ENCODE data around the gene SLC9A7. TPM values are rescaled to one million over a fixed set of nuclear protein-coding genes. Genes with fewer than 3 reads are reported as not detected.

The SLC9A7 gene
- total and polyA plus RNA-seq, 3 experiments from 2014 or later: 0.63 to 26.7 (median 25.7) TPM

DNA sequence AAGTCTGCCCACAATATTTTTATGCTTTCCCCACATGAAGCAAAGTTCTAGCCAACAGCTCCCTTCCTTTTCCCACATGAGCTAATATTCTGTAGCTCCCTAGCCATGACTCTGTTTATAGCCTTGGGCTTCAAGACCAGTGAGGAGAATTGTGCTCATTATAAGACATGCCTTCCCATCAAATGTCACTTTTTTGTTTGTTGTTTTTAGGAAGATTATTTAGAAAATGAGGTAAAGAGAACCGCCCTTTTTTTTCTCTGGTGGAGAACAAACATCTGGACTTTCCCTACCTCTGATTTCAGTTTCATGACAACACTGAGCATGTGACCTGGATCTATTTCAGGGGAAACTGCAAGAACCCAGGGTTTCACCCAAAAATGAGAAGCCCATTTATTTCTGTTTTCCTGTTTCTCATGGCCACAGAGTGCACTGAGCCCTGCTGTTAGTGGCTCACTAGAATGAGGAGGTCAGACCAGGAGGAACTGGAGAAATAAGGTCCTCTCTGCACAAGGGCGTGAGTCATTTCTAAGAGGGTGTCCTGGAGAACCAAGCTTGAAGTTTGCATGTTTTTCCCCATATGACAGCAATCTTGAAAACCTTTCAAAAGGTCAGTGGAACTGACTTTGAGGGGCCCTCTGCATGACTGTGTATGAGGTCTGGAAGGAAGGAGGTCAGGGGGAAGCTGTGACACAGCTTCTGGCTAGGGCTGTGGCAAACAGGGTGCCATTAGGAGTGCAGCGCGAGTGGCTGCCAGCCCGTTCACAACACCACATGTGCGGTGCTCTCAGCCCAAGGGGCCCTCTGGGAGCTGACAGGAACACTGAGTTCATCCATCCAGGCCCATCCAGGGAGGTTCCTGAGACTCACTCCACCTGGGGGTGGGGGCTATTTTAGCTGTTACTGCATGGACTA, 130.2 kb downstream of the SLC9A7 start:
- Mint-ChIP-seq H3K4me3 (no peak overlapping the region), H3K27ac (peak overlapping the region in 2 of 8 donors; percentile 35 to 88), H3K36me3 (peaks cover 0 to 3% (median 0%) of the 10 kb centered on the region in 3 donors), H3K27me3 (peaks cover 0 to 10% of the 10 kb centered on the region in 2 donors), H3K4me1 (peaks cover 13 to 23% (median 22%) of the 10 kb centered on the region in 3 donors), H3K9me3 (no peaks in the 10 kb centered on the region)
- no peak for DNase-seq
- CTCF ChIA-PET: no interaction called here
- Histone ChIP-seq H3K36me3 (ENCODE audit: insufficient read depth, low read length) (no peaks in the 10 kb centered on the region), H3K4me3 (ENCODE audit: low read length) (no peak overlapping the region), H3K9me3 (ENCODE audit: low read length) (no peaks in the 10 kb centered on the region), H3K27ac (ENCODE audit: low read depth, low read length) (no peak overlapping the region), H3K4me1 (ENCODE audit: insufficient read depth, low read length) (peaks cover 4% of the 10 kb centered on the region), H3K27me3 (ENCODE audit: insufficient read depth, low read length, poor library complexity, severe bottlenecking) (no peaks in the 10 kb centered on the region)
- POLR2A ChIA-PET: interaction anchor here (0.5 kb wide), 1 partner anchor 40 kb away, joined by 4 read pairs; no protein-coding TSS in a partner anchor

DNA sequence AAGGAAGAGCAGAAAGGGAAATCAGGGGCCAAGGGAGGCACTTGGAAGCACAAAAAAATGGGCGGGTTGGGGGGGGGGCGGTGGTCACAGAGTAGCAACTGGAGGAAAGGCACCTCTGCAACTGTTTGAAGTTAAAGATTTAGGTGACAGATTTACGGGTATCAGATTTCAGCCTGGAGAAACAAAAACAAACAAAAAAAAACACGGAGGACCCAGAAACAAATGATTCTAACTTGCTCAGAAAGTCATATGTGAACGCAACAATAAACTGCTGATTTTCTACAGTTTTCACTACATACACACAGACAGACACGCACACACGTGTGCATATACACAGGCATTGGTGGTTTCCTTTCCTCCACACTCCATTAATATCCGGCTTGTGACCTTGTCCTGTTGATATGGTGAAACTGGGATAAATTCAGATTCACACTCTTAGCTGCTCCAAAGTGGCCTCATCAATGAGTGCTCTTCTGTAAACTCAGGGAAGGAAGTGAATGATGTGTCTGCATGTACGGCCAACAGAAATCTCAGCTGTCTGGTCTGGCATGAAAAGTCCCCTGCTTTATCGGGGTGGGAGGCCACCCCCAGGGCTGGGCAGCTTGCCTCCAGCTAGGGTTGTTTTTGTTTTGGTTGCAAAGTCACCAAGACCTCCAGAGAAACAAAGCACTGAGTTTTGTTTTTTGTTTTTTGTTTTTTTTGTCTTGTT, 131.1 kb downstream of the SLC9A7 start:
- Mint-ChIP-seq H3K36me3 (peaks cover 0 to 3% (median 0%) of the 10 kb centered on the region in 3 donors), H3K9me3 (no peaks in the 10 kb centered on the region), H3K27me3 (peaks cover 0 to 10% of the 10 kb centered on the region in 2 donors), H3K27ac (peak overlapping the region in 2 of 8 donors; percentile 35 to 38), H3K4me1 (peaks cover 13 to 23% (median 22%) of the 10 kb centered on the region in 3 donors), H3K4me3 (peak overlapping the region in 1 of 7 donors; percentile 11)
- Histone ChIP-seq H3K9me3 (ENCODE audit: low read length) (no peaks in the 10 kb centered on the region), H3K36me3 (ENCODE audit: insufficient read depth, low read length) (no peaks in the 10 kb centered on the region), H3K27ac (ENCODE audit: low read depth, low read length) (no peak overlapping the region), H3K4me3 (ENCODE audit: low read length) (no peak overlapping the region), H3K4me1 (ENCODE audit: insufficient read depth, low read length) (peaks cover 4% of the 10 kb centered on the region), H3K27me3 (ENCODE audit: insufficient read depth, low read length, poor library complexity, severe bottlenecking) (no peaks in the 10 kb centered on the region)
- ChIA-PET CTCF (no interaction called here), POLR2A (interaction anchor here (0.5 kb wide), 1 partner anchor 40 kb away, joined by 4 read pairs; no protein-coding TSS in a partner anchor)
- DNase-seq: no peak

DNA sequence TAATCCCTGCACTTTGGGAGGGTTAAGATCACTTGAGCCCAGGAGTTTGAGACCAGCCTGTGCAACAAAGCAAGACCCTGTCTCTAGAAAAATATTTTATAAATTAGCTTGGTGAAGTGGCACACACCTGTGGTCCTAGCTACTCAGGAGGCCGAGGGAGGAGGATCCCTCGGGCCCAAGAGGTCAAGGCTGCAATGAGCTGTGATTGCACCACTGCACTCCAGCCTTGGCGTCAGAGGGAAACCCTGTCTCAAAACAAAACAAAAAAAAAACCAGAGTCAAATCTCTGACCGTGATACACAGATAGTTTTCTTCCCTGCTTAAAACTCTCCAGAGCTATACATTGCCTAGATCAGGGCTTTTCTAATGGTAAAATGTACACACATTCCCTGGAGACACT, 131.9 kb downstream of the SLC9A7 start:
- peaks cover 13 to 23% (median 22%) of the 10 kb centered on the region in 3 donors for H3K4me1 Mint-ChIP-seq
- DNase-seq: no peak
- H3K4me3 Mint-ChIP-seq: no peak overlapping the region
- H3K27ac ChIP-seq (ENCODE audit: low read depth, low read length): no peak overlapping the region
- H3K9me3 ChIP-seq (ENCODE audit: low read length): no peaks in the 10 kb centered on the region
- H3K27me3 ChIP-seq (ENCODE audit: insufficient read depth, low read length, poor library complexity, severe bottlenecking): no peaks in the 10 kb centered on the region
- H3K4me1 ChIP-seq (ENCODE audit: insufficient read depth, low read length): peaks cover 4% of the 10 kb centered on the region
- CTCF ChIA-PET: no interaction called here
- H3K36me3 ChIP-seq (ENCODE audit: insufficient read depth, low read length): no peaks in the 10 kb centered on the region
- no peak overlapping the region for H3K4me3 ChIP-seq (ENCODE audit: low read length)
- no peaks in the 10 kb centered on the region for H3K9me3 Mint-ChIP-seq
- H3K27me3 Mint-ChIP-seq: peaks cover 0 to 10% of the 10 kb centered on the region in 2 donors
- POLR2A ChIA-PET: no interaction called here
- peak overlapping the region in 1 of 8 donors; percentile 49 for H3K27ac Mint-ChIP-seq
- peaks cover 0 to 3% (median 0%) of the 10 kb centered on the region in 3 donors for H3K36me3 Mint-ChIP-seq

DNA sequence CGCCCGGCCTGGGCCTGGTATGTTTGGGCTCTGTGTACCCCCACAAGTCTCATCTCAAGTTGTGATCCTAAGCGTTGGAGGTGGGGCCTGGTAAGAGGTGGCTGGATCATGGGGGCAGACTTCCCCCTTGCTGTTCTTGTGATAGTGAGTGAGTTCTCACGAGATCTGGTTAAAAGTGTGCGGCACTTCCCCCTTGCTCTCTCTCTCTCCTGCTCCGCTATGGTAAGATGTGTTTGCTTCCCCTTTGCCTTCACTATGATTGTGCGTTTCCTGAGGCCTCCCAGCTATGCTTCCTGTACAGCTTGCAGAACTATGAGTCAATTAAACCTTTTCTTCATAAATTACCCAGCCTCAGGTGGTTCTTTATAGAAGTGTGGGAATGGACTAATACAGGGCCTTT, 132.4 kb downstream of the SLC9A7 start:
- Mint-ChIP-seq H3K36me3 (no peaks in the 10 kb centered on the region), H3K27ac (peak overlapping the region in 2 of 8 donors; percentile 19 to 49), H3K9me3 (no peaks in the 10 kb centered on the region), H3K4me1 (peaks cover 13 to 23% (median 22%) of the 10 kb centered on the region in 3 donors), H3K4me3 (peak overlapping the region in 1 of 7 donors; percentile 41), H3K27me3 (peaks cover 0 to 7% of the 10 kb centered on the region in 2 donors)
- Histone ChIP-seq H3K27me3 (ENCODE audit: insufficient read depth, low read length, poor library complexity, severe bottlenecking) (no peaks in the 10 kb centered on the region), H3K4me3 (ENCODE audit: low read length) (no peak overlapping the region), H3K9me3 (ENCODE audit: low read length) (no peaks in the 10 kb centered on the region), H3K36me3 (ENCODE audit: insufficient read depth, low read length) (no peaks in the 10 kb centered on the region), H3K4me1 (ENCODE audit: insufficient read depth, low read length) (peaks cover 4% of the 10 kb centered on the region), H3K27ac (ENCODE audit: low read depth, low read length) (no peak overlapping the region)
- no peak for DNase-seq
- ChIA-PET POLR2A (no interaction called here), CTCF (interaction anchor here (1.8 kb wide), 1 partner anchor 11 kb away, joined by 4 read pairs; no protein-coding TSS in a partner anchor)

DNA sequence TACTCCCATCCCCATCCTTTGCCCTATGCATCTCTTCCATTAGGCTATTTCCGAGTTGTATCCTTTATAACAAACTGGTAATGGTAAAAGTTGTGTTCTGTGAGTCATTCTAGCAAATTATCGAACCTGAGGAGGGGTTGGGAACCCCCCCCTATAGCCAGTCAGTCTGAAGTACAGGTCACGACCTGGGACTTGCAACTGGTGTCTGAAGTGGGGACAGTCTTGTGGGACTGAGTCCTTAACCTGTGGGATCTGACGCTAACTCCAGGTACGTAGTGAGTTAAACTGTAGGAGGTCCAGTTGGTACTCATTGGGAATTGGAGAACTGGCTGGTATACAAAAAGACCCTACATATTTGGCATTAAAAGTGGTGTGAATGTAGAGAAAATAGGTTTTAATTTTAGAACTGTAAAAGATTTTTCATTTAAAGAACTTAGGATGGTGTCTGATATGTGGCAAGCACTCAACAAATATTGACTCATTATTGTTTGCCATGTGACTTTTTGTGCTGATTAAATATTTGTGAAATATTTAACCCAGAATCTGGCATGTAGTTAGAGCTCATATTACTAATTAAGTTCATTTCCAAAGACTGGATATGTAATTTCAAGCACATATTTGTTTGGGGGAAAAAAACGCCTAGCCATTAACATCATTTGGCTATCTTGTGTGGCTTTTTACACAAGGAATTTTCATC, 134.7 kb downstream of the SLC9A7 start:
- peaks cover 0 to 3% of the 10 kb centered on the region in 2 donors for H3K27me3 Mint-ChIP-seq
- ChIA-PET CTCF (interaction anchor here (1.8 kb wide), 1 partner anchor 13 kb away, joined by 4 read pairs; no protein-coding TSS in a partner anchor), POLR2A (no interaction called here)
- no peak for DNase-seq
- Histone ChIP-seq H3K27me3 (ENCODE audit: insufficient read depth, low read length, poor library complexity, severe bottlenecking) (no peaks in the 10 kb centered on the region), H3K4me3 (ENCODE audit: low read length) (no peak overlapping the region), H3K36me3 (ENCODE audit: insufficient read depth, low read length) (no peaks in the 10 kb centered on the region), H3K9me3 (ENCODE audit: low read length) (no peaks in the 10 kb centered on the region), H3K4me1 (ENCODE audit: insufficient read depth, low read length) (peaks cover 4% of the 10 kb centered on the region), H3K27ac (ENCODE audit: low read depth, low read length) (no peak overlapping the region)
- no peak overlapping the region for H3K27ac Mint-ChIP-seq
- H3K4me3 Mint-ChIP-seq: no peak overlapping the region
- H3K9me3 Mint-ChIP-seq: peaks cover 0 to 2% (median 0%) of the 10 kb centered on the region in 5 donors
- peaks cover 0 to 1% (median 0%) of the 10 kb centered on the region in 3 donors for H3K36me3 Mint-ChIP-seq
- peaks cover 13 to 23% (median 22%) of the 10 kb centered on the region in 3 donors for H3K4me1 Mint-ChIP-seq

DNA sequence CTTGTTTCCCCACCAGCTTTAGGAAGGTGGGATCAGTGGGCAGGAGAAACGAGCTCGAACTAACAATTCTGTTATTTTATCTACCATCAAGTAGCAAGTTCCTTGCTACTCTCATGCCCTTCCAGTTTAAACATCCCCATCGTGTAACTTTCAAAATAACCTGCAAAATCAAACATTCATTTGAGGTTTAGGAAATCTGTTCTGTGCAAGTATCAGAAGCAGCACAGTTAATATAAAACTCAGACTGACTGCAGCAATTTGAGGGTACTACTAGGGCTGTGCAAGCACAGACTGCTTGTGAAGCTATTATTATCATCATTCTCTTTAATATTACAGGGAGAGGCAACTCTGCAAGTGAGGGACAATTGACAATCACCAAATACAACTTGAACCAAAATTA, 137.3 kb downstream of the SLC9A7 start:
- H3K36me3 Mint-ChIP-seq: peaks cover 0 to 8% (median 3%) of the 10 kb centered on the region in 3 donors
- Histone ChIP-seq H3K36me3 (ENCODE audit: insufficient read depth, low read length) (no peaks in the 10 kb centered on the region), H3K27ac (ENCODE audit: low read depth, low read length) (no peak overlapping the region), H3K4me3 (ENCODE audit: low read length) (no peak overlapping the region), H3K9me3 (ENCODE audit: low read length) (no peaks in the 10 kb centered on the region), H3K4me1 (ENCODE audit: insufficient read depth, low read length) (no peaks in the 10 kb centered on the region), H3K27me3 (ENCODE audit: insufficient read depth, low read length, poor library complexity, severe bottlenecking) (no peaks in the 10 kb centered on the region)
- peaks cover 9 to 19% (median 15%) of the 10 kb centered on the region in 3 donors for H3K4me1 Mint-ChIP-seq
- no peaks in the 10 kb centered on the region for H3K27me3 Mint-ChIP-seq
- DNase-seq: no peak
- ChIA-PET POLR2A (no interaction called here), CTCF (no interaction called here)
- peaks cover 0 to 13% (median 2%) of the 10 kb centered on the region in 5 donors for H3K9me3 Mint-ChIP-seq
- no peak overlapping the region for H3K4me3 Mint-ChIP-seq
- peak overlapping the region in 1 of 8 donors; percentile 5 for H3K27ac Mint-ChIP-seq

DNA sequence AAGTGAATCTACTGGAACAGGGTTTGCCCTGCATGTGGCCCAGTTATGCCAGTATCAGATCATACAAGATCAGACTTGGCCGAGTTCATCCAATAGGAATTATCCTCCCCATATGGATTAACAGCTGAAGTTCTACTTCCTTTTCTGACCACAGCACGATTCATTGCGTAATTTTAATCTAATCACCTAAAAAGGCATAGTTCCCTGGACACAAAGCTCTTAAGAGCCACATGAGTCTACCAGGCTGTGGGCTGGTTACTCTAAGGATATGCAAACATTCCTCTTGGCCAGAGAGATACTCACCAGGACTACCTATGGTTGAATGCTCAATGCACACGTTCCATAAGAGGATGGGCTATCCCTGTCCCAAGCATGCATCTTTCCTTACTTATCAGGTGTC, 138.4 kb downstream of the SLC9A7 start:
- no peak overlapping the region for H3K27ac ChIP-seq (ENCODE audit: low read depth, low read length)
- no peak overlapping the region for H3K4me3 ChIP-seq (ENCODE audit: low read length)
- POLR2A ChIA-PET: no interaction called here
- no peak overlapping the region for H3K27ac Mint-ChIP-seq
- H3K9me3 Mint-ChIP-seq: peaks cover 0 to 13% (median 2%) of the 10 kb centered on the region in 5 donors
- CTCF ChIA-PET: no interaction called here
- H3K27me3 Mint-ChIP-seq: no peaks in the 10 kb centered on the region
- no peaks in the 10 kb centered on the region for H3K36me3 ChIP-seq (ENCODE audit: insufficient read depth, low read length)
- H3K9me3 ChIP-seq (ENCODE audit: low read length): no peaks in the 10 kb centered on the region
- H3K27me3 ChIP-seq (ENCODE audit: insufficient read depth, low read length, poor library complexity, severe bottlenecking): no peaks in the 10 kb centered on the region
- H3K4me3 Mint-ChIP-seq: no peak overlapping the region
- DNase-seq: no peak
- H3K4me1 Mint-ChIP-seq: peaks cover 7 to 17% (median 13%) of the 10 kb centered on the region in 3 donors
- H3K4me1 ChIP-seq (ENCODE audit: insufficient read depth, low read length): no peaks in the 10 kb centered on the region
- peaks cover 0 to 8% (median 3%) of the 10 kb centered on the region in 3 donors for H3K36me3 Mint-ChIP-seq

Measured in CD8-positive, alpha-beta memory T cell (primary cell).